GM21576 (cell line): ENCODE data around the gene HNRNPLL.
A peak's percentile ranks its signal among the peaks of the same experiment; 100 is the strongest.
"Not testable (repeated sequence)": the region's sequence is repeated elsewhere in the genome, so short reads cannot be mapped to it uniquely, and the experiment has no call there.

Source experiments
- ATAC-seq: cut with Tn5 transposase; IDR thresholded peaks from one replicate; pipeline ENCODE4 v1.9.1; 2021; ENCODE audit warnings: mild to moderate bottlenecking, moderate library complexity; ENCODE audit not compliant: unreplicated experiment

Gene HNRNPLL

GRCh38 chr2:38602732-38603401, at the start of gene HNRNPLL:
TSS of gene HNRNPLL (minus strand) at chr2:38602928. CDS start at chr2:38602626, 302 bp downstream.
- ATAC-seq: peak; percentile 60

GRCh38 chr2:38650717-38651116, 48.0 kb upstream of the HNRNPLL start:
- ATAC-seq: no peak

GRCh38 chr2:38650012-38650411, 47.3 kb upstream of the HNRNPLL start:
- ATAC-seq: no peak

GRCh38 chr2:38649176-38649728, 46.5 kb upstream of the HNRNPLL start:
- no peak for ATAC-seq

GRCh38 chr2:38648107-38648761, 45.5 kb upstream of the HNRNPLL start:
- ATAC-seq: no peak

GRCh38 chr2:38643683-38644511, 41.2 kb upstream of the HNRNPLL start:
- not testable (repeated sequence) for ATAC-seq

- no peak for ATAC-seq
These were observed 40.4 kb upstream of the HNRNPLL start for GRCh38 chr2:38643021-38643671.

GRCh38 chr2:38642373-38643017, 39.8 kb upstream of the HNRNPLL start:
- not testable (repeated sequence) for ATAC-seq

- no peak for ATAC-seq
These were observed 33.3 kb upstream of the HNRNPLL start for GRCh38 chr2:38636069-38636468.

GRCh38 chr2:38635139-38635538, 32.4 kb upstream of the HNRNPLL start:
- no peak for ATAC-seq

- ATAC-seq: peak; percentile 95
These were observed 32.0 kb upstream of the HNRNPLL start for GRCh38 chr2:38634684-38635083.

- ATAC-seq: no peak
These were observed 31.2 kb upstream of the HNRNPLL start for GRCh38 chr2:38633895-38634294.

- ATAC-seq: no peak
These were observed 30.3 kb upstream of the HNRNPLL start for GRCh38 chr2:38632980-38633379.

- ATAC-seq: no peak
These were observed 29.2 kb upstream of the HNRNPLL start for GRCh38 chr2:38631976-38632375.

GRCh38 chr2:38629684-38630083, 27.0 kb upstream of the HNRNPLL start:
- ATAC-seq: no peak

- no peak for ATAC-seq
These were observed 24.7 kb upstream of the HNRNPLL start for GRCh38 chr2:38627391-38627790.

- no peak for ATAC-seq
These were observed 23.8 kb upstream of the HNRNPLL start for GRCh38 chr2:38626326-38627035.

GRCh38 chr2:38622210-38622609, 19.5 kb upstream of the HNRNPLL start:
- ATAC-seq: no peak

- no peak for ATAC-seq
These were observed 18.3 kb upstream of the HNRNPLL start for GRCh38 chr2:38621018-38621417.
